Neutrophil (primary cell): ENCODE data around the gene HOXA11.

Experiments used
- H3K27ac ChIP-seq: fragments of 200-600 bp; sonication (generic); 2 replicates; pipeline ENCODE4 v1.5.1; 2016; ENCODE audit warnings: mild to moderate bottlenecking, moderate library complexity
- H3K27me3 ChIP-seq: fragments of 200-600 bp; sonication (generic); 2 replicates; pipeline ENCODE4 v1.6.0; 2016; ENCODE audit warnings: mild to moderate bottlenecking
- H3K36me3 ChIP-seq: fragments of 200-600 bp; sonication (generic); 2 replicates; pipeline ENCODE4 v1.5.1; 2017
- H3K4me1 ChIP-seq, 2 experiments: fragments of 200-600 bp in 1 of 2; sonication (generic) in 1 of 2; 1 replicate in 1 of 2; 2 replicates in 1 of 2; pipeline versions ENCODE4 v1.5.1 to v1.6.1; 2013 to 2016; ENCODE audit warnings: low read depth in 1 of 2, low read length in 1 of 2, mild to moderate bottlenecking in 1 of 2, moderate library complexity in 1 of 2; ENCODE audit not compliant: control insufficient read depth in 1 of 2, insufficient read depth in 1 of 2
- H3K4me3 ChIP-seq, 2 experiments: fragments of 200-600 bp in 1 of 2; sonication (generic) in 1 of 2; 1 replicate in 1 of 2; 2 replicates in 1 of 2; pipeline ENCODE4 v1.5.1; 2013 to 2016; ENCODE audit warnings: low read depth in 1 of 2, low read length in 1 of 2, mild to moderate bottlenecking in 1 of 2, moderate library complexity in 1 of 2
- H3K9me3 ChIP-seq: fragments of 200-600 bp; sonication (generic); 2 replicates; pipeline ENCODE4 v1.5.1; 2016
- TF ChIP-seq, protein P1 (sequence below): fragments of 200-600 bp; sonication (generic); IDR thresholded peaks from 2 replicates; pipeline ENCODE4 v1.5.1; 2016; ENCODE audit warnings: antibody characterized with exemption

Gene HOXA11

DNA sequence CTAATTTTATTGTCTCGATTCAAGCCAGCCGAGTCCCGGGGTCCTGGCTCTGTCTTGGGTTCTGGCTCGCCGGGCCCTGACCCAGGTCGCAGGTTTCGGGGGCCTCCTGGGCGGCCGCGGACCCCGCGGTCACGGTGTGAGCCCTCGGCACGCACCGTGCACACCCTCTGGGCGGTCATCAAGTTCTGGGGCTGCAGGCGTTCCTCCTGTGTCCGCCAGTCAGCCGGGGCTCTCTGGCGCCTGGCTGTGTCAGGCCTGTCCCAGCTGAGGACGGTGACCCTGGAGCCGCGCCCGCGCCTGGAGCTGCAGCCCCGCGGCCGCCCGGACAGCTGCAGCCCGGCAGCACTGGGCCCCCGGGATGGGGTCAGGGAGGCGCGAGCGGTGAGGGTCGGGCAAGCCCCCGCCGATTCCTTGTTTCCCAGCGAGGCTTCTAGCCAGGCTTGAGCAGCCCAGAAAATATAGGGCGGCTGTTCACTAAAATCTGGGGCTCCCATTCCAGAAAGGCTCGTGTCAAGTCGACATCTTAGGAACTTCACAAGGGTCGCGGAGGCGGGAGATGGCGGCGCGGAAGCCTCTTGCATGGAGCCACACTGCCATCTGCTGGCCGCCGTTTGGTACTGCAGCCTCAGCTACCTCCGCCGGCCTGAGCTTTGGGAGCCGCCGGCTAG lies 24.4 kb downstream of the HOXA11 start:
- Histone ChIP-seq H3K36me3 (no peaks in the 10 kb centered on the region), H3K4me1 (peaks cover 51 to 78% of the 10 kb centered on the region in 2 experiments), H3K9me3 (no peaks in the 10 kb centered on the region), H3K27me3 (peaks cover 100% of the 10 kb centered on the region), H3K27ac (peak overlapping the region; percentile 40), H3K4me3 (peak overlapping the region; percentile 74 to 85)
- TF ChIP-seq, protein P1, sequence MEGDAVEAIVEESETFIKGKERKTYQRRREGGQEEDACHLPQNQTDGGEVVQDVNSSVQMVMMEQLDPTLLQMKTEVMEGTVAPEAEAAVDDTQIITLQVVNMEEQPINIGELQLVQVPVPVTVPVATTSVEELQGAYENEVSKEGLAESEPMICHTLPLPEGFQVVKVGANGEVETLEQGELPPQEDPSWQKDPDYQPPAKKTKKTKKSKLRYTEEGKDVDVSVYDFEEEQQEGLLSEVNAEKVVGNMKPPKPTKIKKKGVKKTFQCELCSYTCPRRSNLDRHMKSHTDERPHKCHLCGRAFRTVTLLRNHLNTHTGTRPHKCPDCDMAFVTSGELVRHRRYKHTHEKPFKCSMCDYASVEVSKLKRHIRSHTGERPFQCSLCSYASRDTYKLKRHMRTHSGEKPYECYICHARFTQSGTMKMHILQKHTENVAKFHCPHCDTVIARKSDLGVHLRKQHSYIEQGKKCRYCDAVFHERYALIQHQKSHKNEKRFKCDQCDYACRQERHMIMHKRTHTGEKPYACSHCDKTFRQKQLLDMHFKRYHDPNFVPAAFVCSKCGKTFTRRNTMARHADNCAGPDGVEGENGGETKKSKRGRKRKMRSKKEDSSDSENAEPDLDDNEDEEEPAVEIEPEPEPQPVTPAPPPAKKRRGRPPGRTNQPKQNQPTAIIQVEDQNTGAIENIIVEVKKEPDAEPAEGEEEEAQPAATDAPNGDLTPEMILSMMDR = peak; percentile 98

DNA sequence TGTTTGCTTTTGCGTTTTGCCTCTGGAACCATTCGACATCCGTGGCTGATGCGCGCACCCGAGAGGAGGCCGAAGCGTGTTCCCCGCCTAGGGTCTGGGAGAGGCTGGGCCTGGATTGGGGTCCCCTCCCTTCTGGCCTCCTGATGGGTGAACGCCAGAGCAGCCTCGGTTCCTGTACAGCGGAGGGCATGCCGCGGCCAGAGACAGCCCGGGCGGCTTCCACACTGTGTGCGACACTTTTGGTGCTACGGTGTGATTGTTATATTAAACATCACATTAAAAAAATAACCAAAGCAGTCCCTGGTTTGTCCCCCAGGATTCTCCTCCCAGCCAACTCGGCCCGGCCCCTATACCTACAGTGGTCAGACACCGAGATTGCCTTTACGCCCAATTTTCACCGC lies 24.9 kb downstream of the HOXA11 start:
- peaks cover 100% of the 10 kb centered on the region for H3K27me3 ChIP-seq
- H3K27ac ChIP-seq = no peak overlapping the region
- peaks cover 50 to 78% of the 10 kb centered on the region in 2 experiments for H3K4me1 ChIP-seq
- no peaks in the 10 kb centered on the region for H3K36me3 ChIP-seq
- peak overlapping the region in 1 of 2 experiments; percentile 85 for H3K4me3 ChIP-seq
- H3K9me3 ChIP-seq = no peaks in the 10 kb centered on the region
- TF ChIP-seq, protein P1 = no peak

DNA sequence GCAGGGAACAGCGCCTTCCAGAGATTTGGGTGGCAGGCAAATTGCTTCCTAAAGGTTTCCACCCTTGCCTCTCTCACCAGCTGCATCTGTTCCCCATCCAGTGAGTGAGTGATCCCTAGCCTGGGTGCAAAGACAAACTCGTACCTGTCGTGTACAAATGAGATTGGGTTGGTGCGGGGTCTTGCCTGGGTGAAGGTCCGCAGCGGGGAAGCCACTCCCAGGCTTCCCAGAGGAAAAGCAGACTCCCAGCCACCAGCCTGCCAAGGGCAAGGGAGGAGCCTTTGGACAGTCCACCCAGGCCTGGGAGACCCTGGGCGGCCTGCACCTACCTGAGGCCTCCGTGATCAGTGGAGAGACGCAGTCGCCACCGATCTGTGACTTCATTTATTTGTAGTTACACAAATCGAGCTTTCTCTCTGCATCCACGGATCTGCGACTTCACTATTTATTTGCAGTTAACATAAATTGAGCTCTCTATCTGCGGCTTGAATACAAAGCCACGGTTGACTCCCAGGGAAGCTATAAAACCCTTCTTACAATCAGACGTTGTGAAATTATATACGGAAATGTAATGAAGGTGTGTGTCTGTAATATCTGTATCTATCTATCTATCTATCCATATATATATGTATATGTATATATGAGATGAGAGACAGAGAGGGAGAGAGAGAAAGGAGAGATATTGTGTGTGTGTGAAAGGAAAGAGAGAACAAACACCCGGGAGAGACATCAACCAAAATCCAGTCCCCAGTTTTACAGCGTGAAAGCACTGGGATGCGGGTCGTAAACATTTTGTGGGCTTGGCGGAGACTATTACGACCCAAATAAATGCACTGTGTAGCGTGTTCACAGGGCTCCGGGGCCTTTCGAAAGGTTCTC lies 25.5 kb downstream of the HOXA11 start:
- no peaks in the 10 kb centered on the region for H3K9me3 ChIP-seq
- TF ChIP-seq, protein P1 = no peak
- peaks cover 100% of the 10 kb centered on the region for H3K27me3 ChIP-seq
- H3K4me1 ChIP-seq = peaks cover 44 to 76% of the 10 kb centered on the region in 2 experiments
- no peak overlapping the region for H3K27ac ChIP-seq
- H3K4me3 ChIP-seq = no peak overlapping the region
- no peaks in the 10 kb centered on the region for H3K36me3 ChIP-seq

DNA sequence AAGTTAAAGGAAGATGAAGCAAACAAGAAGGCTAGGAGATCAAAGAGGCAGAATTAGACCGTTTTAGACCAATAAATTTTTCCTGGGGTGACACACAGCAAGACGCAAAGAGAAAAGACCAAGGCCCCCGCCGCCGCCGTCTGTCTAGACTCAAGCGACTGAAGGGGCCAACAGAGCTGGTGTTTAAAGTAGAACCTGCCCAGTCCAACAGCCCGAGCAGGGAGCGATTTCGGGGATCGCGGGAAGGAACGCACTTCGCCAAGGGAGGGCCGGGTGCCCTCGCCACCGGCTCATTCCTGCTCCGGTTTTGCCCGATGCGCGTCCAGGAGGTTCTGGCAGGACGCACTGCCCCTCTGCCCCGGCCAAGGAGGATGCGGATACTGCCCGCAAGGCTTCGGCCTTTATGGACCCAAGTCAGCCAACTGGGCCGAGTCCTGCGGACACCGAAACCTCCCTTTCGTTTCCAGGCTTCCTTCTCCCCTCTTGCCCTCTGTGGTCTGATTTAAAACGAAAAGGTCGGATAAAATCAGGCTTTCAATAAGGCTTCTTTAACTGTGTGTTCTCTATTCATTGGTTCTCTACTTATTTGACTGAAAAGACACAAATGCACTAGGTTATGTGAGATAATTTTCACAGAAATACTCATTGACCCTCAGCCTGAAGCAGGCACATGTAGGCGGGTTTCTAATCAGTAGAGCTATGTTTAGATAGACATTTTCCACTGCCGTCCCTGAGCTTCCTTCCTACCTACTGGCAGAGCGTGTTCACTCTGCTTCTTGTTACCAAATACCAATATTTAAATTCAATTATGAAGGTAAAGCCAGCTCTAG lies 26.4 kb downstream of the HOXA11 start:
- peaks cover 36 to 68% of the 10 kb centered on the region in 2 experiments for H3K4me1 ChIP-seq
- H3K27me3 ChIP-seq = peaks cover 100% of the 10 kb centered on the region
- no peak overlapping the region for H3K27ac ChIP-seq
- H3K9me3 ChIP-seq = no peaks in the 10 kb centered on the region
- no peaks in the 10 kb centered on the region for H3K36me3 ChIP-seq
- TF ChIP-seq, protein P1 = no peak
- H3K4me3 ChIP-seq = no peak overlapping the region

DNA sequence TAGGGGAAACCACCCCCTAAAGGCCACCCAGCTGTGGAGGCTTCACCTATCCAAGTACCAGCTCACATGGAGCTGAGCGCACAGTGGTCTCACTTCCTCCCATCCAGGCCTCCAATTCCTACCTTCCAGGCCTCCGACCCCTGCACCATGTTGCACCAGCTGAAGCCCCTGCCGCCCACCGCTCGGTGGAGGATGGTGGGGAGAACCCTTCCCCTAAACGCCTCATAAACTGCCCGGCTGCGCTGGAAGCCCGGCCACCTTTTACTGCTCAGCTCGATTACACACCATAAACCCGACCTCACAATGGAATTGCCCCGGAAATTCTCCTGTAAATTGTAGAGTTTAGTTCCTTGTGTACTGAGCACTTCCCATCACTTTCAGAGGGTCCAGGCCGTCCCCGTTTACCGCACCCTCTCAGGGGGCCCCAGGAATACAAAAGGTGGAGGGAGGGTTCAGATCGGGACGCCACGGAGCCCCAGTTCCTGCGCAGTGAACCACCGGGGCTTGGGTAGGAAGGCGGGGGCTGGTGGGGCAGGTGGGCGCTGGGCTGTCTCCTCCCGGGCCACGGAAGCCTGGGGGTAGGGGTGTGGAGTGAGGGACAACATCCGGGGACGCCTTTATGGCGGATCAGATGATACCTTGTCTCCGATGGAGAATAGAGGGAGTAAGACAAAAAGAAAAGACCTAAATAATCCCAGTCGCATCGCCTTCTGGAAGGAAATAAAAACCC lies 27.2 kb downstream of the HOXA11 start:
- TF ChIP-seq, protein P1 = no peak
- Histone ChIP-seq H3K4me1 (peaks cover 34 to 64% of the 10 kb centered on the region in 2 experiments), H3K27ac (no peak overlapping the region), H3K36me3 (no peaks in the 10 kb centered on the region), H3K9me3 (no peaks in the 10 kb centered on the region), H3K4me3 (no peak overlapping the region), H3K27me3 (peaks cover 100% of the 10 kb centered on the region)
